ENCODE data around the gene ARHGEF11. TPM values are rescaled to one million over a fixed set of nuclear protein-coding genes. Genes with fewer than 3 reads are reported as not detected.

ARHGEF11 gene
- total and polyA plus RNA-seq, 2 of the 4 experiments (the other 2 are of a cell fraction) = 16.8 to 17.2 TPM

DNA sequence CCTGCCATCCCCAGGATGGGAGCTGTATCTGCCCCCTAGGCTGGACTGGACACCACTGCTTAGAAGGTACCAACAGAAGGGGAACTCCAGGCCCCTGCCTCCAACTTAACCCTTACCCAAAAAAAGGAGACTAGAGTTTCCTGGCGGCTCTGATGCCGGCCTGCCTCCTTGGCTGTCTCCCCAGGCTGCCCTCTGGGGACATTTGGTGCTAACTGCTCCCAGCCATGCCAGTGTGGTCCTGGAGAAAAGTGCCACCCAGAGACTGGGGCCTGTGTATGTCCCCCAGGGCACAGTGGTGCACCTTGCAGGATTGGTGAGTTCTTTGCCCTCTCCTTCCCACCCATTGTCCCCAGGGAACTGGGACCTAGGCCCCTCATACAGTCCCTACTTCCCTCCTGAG lies 133.2 kb downstream of the ARHGEF11 start:
- Histone ChIP-seq H3K9me1 (ENCODE audit: insufficient read depth, low read length) (peaks cover 6% of the 10 kb centered on the region), H3K14ac (replicated peaks; ENCODE audit: low read depth, low read length) (no peak overlapping the region), H3K4me1 (ENCODE audit: control insufficient read depth, insufficient read depth, low read length) (peaks cover 12% of the 10 kb centered on the region), H2AK5ac (ENCODE audit: low read depth, low read length) (no peak overlapping the region), H4K5ac (ENCODE audit: low read depth, low read length) (no peak overlapping the region), H3K9ac (ENCODE audit: low read depth, low read length) (no peak overlapping the region), H3K56ac (ENCODE audit: extremely low read depth, insufficient read depth, low read length) (no peak overlapping the region), H3K18ac (ENCODE audit: low read depth, low read length) (no peak overlapping the region), H2BK5ac (ENCODE audit: low read depth, low read length, poor library complexity, severe bottlenecking) (no peak overlapping the region), H3K4ac (ENCODE audit: low read depth, low read length) (no peak overlapping the region), H3K9me3 (ENCODE audit: control insufficient read depth, insufficient read depth, low read length) (no peaks in the 10 kb centered on the region), H4K20me1 (ENCODE audit: insufficient read depth, low read length) (peaks cover 3% of the 10 kb centered on the region), H3K4me2 (ENCODE audit: low read depth, low read length) (no peak overlapping the region), H3K23ac (ENCODE audit: low read depth, low read length) (no peak overlapping the region), H3K27me3 (ENCODE audit: control insufficient read depth, insufficient read depth, low read length) (no peaks in the 10 kb centered on the region), H4K8ac (ENCODE audit: low read depth in 2 of 2, low read length in 2 of 2) (no peak overlapping the region), H3K79me1 (ENCODE audit: low read depth in 1 of 2, low read length in 2 of 2) (peaks cover 0 to 14% of the 10 kb centered on the region in 2 experiments; a peak in 1 of 4 replicates), H3K4me3 (ENCODE audit: insufficient read depth, low read depth, low read length) (no peak overlapping the region), H4K91ac (ENCODE audit: insufficient read depth, low read depth, low read length) (no peak overlapping the region), H2AK9ac (replicated peaks; ENCODE audit: low read depth, low read length, poor library complexity) (no peak overlapping the region), H2BK120ac (ENCODE audit: low read depth, low read length) (no peak overlapping the region), H2BK15ac (ENCODE audit: low read depth, low read length) (no peak overlapping the region), H3K36me3 (ENCODE audit: control insufficient read depth, insufficient read depth, low read length) (peaks cover 22% of the 10 kb centered on the region), H2AFZ (replicated peaks; ENCODE audit: low read length, poor library complexity) (no peak overlapping the region), H3K27ac (ENCODE audit: insufficient read depth, low read length) (no peak overlapping the region), H2BK20ac (ENCODE audit: low read depth, low read length) (no peak overlapping the region)
- dilution Hi-C loops (cut with HindIII; ENCODE audit: low sequenced_read_pairs, unreplicated experiment) = no loop called here
- BruUV-seq (replicated peaks) = no TSS peak
- WGBS, 2 experiments (ENCODE audit: extremely low coverage in 2 of 2, insufficient read length in 1 of 2) = no CpG with 5 or more reads among the region's 2 CpGs
- in situ Hi-C loops (cut with MboI; ENCODE audit: low sequenced_read_pairs) = no loop called here
- DNase-seq = no peak
- TF ChIP-seq, protein P1, sequence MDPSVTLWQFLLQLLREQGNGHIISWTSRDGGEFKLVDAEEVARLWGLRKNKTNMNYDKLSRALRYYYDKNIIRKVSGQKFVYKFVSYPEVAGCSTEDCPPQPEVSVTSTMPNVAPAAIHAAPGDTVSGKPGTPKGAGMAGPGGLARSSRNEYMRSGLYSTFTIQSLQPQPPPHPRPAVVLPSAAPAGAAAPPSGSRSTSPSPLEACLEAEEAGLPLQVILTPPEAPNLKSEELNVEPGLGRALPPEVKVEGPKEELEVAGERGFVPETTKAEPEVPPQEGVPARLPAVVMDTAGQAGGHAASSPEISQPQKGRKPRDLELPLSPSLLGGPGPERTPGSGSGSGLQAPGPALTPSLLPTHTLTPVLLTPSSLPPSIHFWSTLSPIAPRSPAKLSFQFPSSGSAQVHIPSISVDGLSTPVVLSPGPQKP (IDR thresholded peaks at IDR 0.05; ENCODE audit: borderline replicate concordance, low read depth, low read length) = no peak
- TF ChIP-seq RFX5 (IDR thresholded peaks at IDR 0.05; ENCODE audit: low read depth, low read length) (no peak), POLR2A (IDR thresholded peaks at IDR 0.05; ENCODE audit: low read depth, low read length) (no peak), MXI1 (IDR thresholded peaks at IDR 0.05; ENCODE audit: borderline replicate concordance, low read depth, low read length) (no peak), FOS (IDR thresholded peaks at IDR 0.05; ENCODE audit: low read depth, low read length) (no peak)
- TF ChIP-seq, protein P2, sequence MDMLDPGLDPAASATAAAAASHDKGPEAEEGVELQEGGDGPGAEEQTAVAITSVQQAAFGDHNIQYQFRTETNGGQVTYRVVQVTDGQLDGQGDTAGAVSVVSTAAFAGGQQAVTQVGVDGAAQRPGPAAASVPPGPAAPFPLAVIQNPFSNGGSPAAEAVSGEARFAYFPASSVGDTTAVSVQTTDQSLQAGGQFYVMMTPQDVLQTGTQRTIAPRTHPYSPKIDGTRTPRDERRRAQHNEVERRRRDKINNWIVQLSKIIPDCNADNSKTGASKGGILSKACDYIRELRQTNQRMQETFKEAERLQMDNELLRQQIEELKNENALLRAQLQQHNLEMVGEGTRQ (IDR thresholded peaks at IDR 0.05; ENCODE audit: low read depth, low read length) = no peak
- TF ChIP-seq, protein P3, sequence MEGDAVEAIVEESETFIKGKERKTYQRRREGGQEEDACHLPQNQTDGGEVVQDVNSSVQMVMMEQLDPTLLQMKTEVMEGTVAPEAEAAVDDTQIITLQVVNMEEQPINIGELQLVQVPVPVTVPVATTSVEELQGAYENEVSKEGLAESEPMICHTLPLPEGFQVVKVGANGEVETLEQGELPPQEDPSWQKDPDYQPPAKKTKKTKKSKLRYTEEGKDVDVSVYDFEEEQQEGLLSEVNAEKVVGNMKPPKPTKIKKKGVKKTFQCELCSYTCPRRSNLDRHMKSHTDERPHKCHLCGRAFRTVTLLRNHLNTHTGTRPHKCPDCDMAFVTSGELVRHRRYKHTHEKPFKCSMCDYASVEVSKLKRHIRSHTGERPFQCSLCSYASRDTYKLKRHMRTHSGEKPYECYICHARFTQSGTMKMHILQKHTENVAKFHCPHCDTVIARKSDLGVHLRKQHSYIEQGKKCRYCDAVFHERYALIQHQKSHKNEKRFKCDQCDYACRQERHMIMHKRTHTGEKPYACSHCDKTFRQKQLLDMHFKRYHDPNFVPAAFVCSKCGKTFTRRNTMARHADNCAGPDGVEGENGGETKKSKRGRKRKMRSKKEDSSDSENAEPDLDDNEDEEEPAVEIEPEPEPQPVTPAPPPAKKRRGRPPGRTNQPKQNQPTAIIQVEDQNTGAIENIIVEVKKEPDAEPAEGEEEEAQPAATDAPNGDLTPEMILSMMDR (conservative IDR thresholded peaks at IDR 0.05; ENCODE audit: low read depth, low read length) = no peak
- POLR2A ChIA-PET (ENCODE audit: unreplicated experiment) = no interaction called here
- no peak for ATAC-seq (ENCODE audit: low read depth)
- intact Hi-C loops (cut with micrococcal nuclease) = no loop called here
- CTCF ChIA-PET = interaction anchor here (1.2 kb wide), 1 partner anchor 15 kb away, joined by 4 read pairs; no protein-coding TSS in a partner anchor

Measured in IMR-90 (cell line).